WTC11 (cell line): ENCODE results near the gene RHOH.

Experiments used
- CTCF ChIP-seq: fragments of 200-600 bp; IDR thresholded peaks from 2 replicates; pipeline ENCODE4 v1.8.0; 2022; ENCODE audit warnings: antibody characterized with exemption
- GRHL2 ChIP-seq: fragments of 250-450 bp; sonication (Bioruptor Pico); IDR thresholded peaks from 2 replicates; pipeline ENCODE4 v1.8.0; 2022; ENCODE audit warnings: mild to moderate bottlenecking, moderate library complexity; ENCODE audit not compliant: insufficient replicate concordance, severe bottlenecking
- ZNF138 ChIP-seq: sonication (generic); formaldehyde crosslinking; conservative IDR thresholded peaks from 2 replicates; pipeline ENCODE4 v1.8.1; 2022; ENCODE audit warnings: mild to moderate bottlenecking, moderate library complexity, missing genetic modification reagents
- TF ChIP-seq, protein P1 (sequence below): sonication (generic); formaldehyde crosslinking; IDR thresholded peaks from 2 replicates; pipeline ENCODE4 v1.8.1; 2023; ENCODE audit warnings: mild to moderate bottlenecking, missing genetic modification reagents, borderline replicate concordance
- TF ChIP-seq, protein P2 (sequence below): sonication (generic); formaldehyde crosslinking; IDR thresholded peaks from 2 replicates; pipeline ENCODE4 v1.8.1; 2022; ENCODE audit warnings: missing genetic modification reagents, borderline replicate concordance

- TF ChIP-seq, protein P1, sequence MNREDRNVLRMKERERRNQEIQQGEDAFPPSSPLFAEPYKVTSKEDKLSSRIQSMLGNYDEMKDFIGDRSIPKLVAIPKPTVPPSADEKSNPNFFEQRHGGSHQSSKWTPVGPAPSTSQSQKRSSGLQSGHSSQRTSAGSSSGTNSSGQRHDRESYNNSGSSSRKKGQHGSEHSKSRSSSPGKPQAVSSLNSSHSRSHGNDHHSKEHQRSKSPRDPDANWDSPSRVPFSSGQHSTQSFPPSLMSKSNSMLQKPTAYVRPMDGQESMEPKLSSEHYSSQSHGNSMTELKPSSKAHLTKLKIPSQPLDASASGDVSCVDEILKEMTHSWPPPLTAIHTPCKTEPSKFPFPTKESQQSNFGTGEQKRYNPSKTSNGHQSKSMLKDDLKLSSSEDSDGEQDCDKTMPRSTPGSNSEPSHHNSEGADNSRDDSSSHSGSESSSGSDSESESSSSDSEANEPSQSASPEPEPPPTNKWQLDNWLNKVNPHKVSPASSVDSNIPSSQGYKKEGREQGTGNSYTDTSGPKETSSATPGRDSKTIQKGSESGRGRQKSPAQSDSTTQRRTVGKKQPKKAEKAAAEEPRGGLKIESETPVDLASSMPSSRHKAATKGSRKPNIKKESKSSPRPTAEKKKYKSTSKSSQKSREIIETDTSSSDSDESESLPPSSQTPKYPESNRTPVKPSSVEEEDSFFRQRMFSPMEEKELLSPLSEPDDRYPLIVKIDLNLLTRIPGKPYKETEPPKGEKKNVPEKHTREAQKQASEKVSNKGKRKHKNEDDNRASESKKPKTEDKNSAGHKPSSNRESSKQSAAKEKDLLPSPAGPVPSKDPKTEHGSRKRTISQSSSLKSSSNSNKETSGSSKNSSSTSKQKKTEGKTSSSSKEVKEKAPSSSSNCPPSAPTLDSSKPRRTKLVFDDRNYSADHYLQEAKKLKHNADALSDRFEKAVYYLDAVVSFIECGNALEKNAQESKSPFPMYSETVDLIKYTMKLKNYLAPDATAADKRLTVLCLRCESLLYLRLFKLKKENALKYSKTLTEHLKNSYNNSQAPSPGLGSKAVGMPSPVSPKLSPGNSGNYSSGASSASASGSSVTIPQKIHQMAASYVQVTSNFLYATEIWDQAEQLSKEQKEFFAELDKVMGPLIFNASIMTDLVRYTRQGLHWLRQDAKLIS (CRISPR knock-in tag): no peak
- TF ChIP-seq ZNF138 (CRISPR knock-in tag): no peak
- TF ChIP-seq, protein P2, sequence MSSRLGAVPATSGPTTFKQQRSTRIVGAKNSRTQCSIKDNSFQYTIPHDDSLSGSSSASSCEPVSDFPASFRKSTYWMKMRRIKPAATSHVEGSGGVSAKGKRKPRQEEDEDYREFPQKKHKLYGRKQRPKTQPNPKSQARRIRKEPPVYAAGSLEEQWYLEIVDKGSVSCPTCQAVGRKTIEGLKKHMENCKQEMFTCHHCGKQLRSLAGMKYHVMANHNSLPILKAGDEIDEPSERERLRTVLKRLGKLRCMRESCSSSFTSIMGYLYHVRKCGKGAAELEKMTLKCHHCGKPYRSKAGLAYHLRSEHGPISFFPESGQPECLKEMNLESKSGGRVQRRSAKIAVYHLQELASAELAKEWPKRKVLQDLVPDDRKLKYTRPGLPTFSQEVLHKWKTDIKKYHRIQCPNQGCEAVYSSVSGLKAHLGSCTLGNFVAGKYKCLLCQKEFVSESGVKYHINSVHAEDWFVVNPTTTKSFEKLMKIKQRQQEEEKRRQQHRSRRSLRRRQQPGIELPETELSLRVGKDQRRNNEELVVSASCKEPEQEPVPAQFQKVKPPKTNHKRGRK (CRISPR knock-in tag): no peak
- no peak for TF ChIP-seq CTCF
- TF ChIP-seq GRHL2 (CRISPR knock-in tag): no peak
Measured at GRCh38 chr4:40256329-40256728, 59.5 kb downstream of the RHOH start.
